Sigmoid colon (tissue), 7 donors: Measurements from ENCODE around the gene BCL6B. TPM values are rescaled to one million over a fixed set of nuclear protein-coding genes. Genes with fewer than 3 reads are reported as not detected.

Experiments
- DNase-seq: peaks from one replicate; pipeline ENCODE4 v3.0.0-alpha.2; 2019
- H3K27ac ChIP-seq, 4 donors: fragments of 200-600 bp; sonication (generic); one replicate each; pipeline ENCODE4 v1.5.1; 2016 to 2019; ENCODE audit warnings: mild to moderate bottlenecking in 1 of 4
- H3K27me3 ChIP-seq, 3 donors: fragments of 200-600 bp; sonication (generic); one replicate each; pipeline ENCODE4 v1.5.1; 2019; ENCODE audit warnings: mild to moderate bottlenecking in 1 of 3
- H3K36me3 ChIP-seq, 4 donors: fragments of 200-600 bp; sonication (generic); one replicate each; pipeline ENCODE4 v1.5.1; 2016 to 2019
- H3K4me1 ChIP-seq, 4 donors: fragments of 200-600 bp; sonication (generic); one replicate each; pipeline ENCODE4 v1.5.1; 2017 to 2019
- H3K4me3 ChIP-seq, 4 donors: fragments of 200-600 bp; sonication (generic); one replicate each; pipeline ENCODE4 v1.5.1; 2017 to 2019; ENCODE audit warnings: mild to moderate bottlenecking in 2 of 4, moderate library complexity in 1 of 4
- H3K9me3 ChIP-seq, 4 donors: fragments of 200-600 bp in 3 of 4; sonication (generic) in 3 of 4; one replicate each; pipeline versions ENCODE4 v1.5.1 to v1.6.1; 2013 to 2019
- EP300 ChIP-seq, 4 donors: sonication (generic); formaldehyde crosslinking; IDR thresholded peaks; one replicate each; pipeline ENCODE4 v1.6.1; 2017; ENCODE audit warnings: antibody characterized with exemption in 4 of 4
- POLR2A ChIP-seq, 2 donors: fragments of 450-650 bp; IDR thresholded peaks; one replicate each; pipeline ENCODE4 v1.6.1; 2016; ENCODE audit warnings: antibody characterized with exemption in 2 of 2, mild to moderate bottlenecking in 2 of 2, moderate library complexity in 2 of 2
- POLR2AphosphoS5 ChIP-seq, 4 donors: sonication (generic); formaldehyde crosslinking; IDR thresholded peaks; one replicate each; pipeline ENCODE4 v1.6.1; 2017; ENCODE audit warnings: antibody characterized with exemption in 4 of 4
- WGBS, 2 donors: extraction: QIAGEN DNeasy Blood & Tissue Kit; methylation state at CpG; one replicate each; pipeline ENCODE4 v1.1.7; 2013; 5-methylcytosine and 5-hydroxymethylcytosine counted together
- intact Hi-C: fragments of 100-400 bp; cut with DNase I; formaldehyde crosslinking; loops from one replicate; pipeline ENCODE4 v1.15.1; 2023
- polyA plus RNA-seq, 3 donors: library from polyadenylated mRNA; stranded (reverse); fragments of 200-250 nt; gene quantifications; one replicate each; pipeline ENCODE4 v1.2.3, GENCODE V29; 2013
- total RNA-seq, 4 donors: library from RNA; depleted of rRNA; stranded (reverse); fragments of >200 nt; gene quantifications; one replicate each; pipeline ENCODE4 v1.1.0, GENCODE V29; 2016
- TF ChIP-seq, protein P1 (sequence below), 4 experiments: fragments of 450-650 bp in 3 of 4; fragments of 200-600 bp in 1 of 4; IDR thresholded peaks; one replicate each; pipeline ENCODE4 v1.5.1; 2016 to 2019; ENCODE audit warnings: antibody characterized with exemption in 4 of 4, mild to moderate bottlenecking in 3 of 4, moderate library complexity in 2 of 4
- donor health status: healthy with polysubstance abuse.
- donor health status: Bipolar disorder and iron deficiency.
- donor health status: healthy.

The BCL6B gene
- total and polyA plus RNA-seq, 7 donors = 0.46 to 3.6 (median 2.6) TPM

DNA sequence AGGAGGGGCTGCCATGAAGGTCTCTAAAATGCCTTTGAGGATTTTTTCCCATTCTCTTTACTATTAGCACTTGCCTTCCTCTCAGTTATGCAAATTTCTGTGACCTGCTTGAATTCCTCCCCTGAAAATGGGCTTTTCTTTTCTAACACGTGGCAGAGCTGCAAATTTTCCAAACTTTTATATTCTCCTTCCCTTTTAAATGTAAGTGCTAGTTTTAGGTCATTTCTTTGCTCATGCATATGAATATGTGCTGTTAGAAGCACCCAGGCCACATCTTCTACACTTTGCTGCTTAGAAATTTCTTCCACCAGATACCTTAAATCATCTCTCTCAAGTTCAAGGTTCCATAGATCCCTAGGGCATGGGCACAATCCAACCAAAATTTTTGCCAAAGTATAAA is 45.4 kb downstream of the BCL6B start:
- DNase-seq = no peak
- no peak overlapping the region for H3K4me3 ChIP-seq
- no peaks in the 10 kb centered on the region for H3K36me3 ChIP-seq
- H3K9me3 ChIP-seq = no peaks in the 10 kb centered on the region
- 21 to 43% methylated on average over 1 of the region's 1 CpG for WGBS, 2 donors
- intact Hi-C loops = no loop called here
- TF ChIP-seq EP300 (IDR thresholded peaks at IDR 0.05) (no peak), POLR2A (IDR thresholded peaks at IDR 0.05) (no peak), POLR2AphosphoS5 (IDR thresholded peaks at IDR 0.05) (no peak)
- TF ChIP-seq, protein P1, sequence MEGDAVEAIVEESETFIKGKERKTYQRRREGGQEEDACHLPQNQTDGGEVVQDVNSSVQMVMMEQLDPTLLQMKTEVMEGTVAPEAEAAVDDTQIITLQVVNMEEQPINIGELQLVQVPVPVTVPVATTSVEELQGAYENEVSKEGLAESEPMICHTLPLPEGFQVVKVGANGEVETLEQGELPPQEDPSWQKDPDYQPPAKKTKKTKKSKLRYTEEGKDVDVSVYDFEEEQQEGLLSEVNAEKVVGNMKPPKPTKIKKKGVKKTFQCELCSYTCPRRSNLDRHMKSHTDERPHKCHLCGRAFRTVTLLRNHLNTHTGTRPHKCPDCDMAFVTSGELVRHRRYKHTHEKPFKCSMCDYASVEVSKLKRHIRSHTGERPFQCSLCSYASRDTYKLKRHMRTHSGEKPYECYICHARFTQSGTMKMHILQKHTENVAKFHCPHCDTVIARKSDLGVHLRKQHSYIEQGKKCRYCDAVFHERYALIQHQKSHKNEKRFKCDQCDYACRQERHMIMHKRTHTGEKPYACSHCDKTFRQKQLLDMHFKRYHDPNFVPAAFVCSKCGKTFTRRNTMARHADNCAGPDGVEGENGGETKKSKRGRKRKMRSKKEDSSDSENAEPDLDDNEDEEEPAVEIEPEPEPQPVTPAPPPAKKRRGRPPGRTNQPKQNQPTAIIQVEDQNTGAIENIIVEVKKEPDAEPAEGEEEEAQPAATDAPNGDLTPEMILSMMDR (IDR thresholded peaks at IDR 0.05) = no peak
- H3K4me1 ChIP-seq = no peaks in the 10 kb centered on the region
- no peaks in the 10 kb centered on the region for H3K27me3 ChIP-seq
- H3K27ac ChIP-seq = no peak overlapping the region

DNA sequence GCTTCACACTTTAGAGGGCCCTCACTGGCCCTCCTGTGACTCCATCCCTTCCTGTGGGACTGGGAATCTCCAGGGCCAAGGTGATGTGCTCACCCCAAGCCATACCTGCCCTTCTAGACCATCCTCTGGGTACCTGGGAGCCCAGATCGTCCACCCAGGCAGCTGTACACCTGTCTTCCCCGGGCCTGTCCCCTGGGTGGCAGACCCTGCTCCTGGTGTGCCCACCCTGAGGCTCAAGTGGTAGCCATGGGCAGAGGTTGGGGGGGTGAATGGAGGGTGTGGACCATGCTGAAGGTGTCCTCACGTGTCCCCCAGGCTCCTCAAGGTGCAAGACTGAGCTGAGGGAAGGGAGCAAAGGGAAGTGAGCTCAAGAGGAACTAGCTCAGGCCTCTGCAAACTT is 47.9 kb downstream of the BCL6B start:
- H3K4me1 ChIP-seq = no peaks in the 10 kb centered on the region
- no peak overlapping the region for H3K27ac ChIP-seq
- no peak for DNase-seq
- intact Hi-C loops = no loop called here
- no peak overlapping the region for H3K4me3 ChIP-seq
- H3K9me3 ChIP-seq = no peaks in the 10 kb centered on the region
- H3K36me3 ChIP-seq = no peaks in the 10 kb centered on the region
- no peak for TF ChIP-seq POLR2A (IDR thresholded peaks at IDR 0.05)
- no peak for TF ChIP-seq EP300 (IDR thresholded peaks at IDR 0.05)
- no peak for TF ChIP-seq POLR2AphosphoS5 (IDR thresholded peaks at IDR 0.05)
- 75 to 85% methylated on average over 3 of the region's 3 CpGs for WGBS, 2 donors
- no peaks in the 10 kb centered on the region for H3K27me3 ChIP-seq

DNA sequence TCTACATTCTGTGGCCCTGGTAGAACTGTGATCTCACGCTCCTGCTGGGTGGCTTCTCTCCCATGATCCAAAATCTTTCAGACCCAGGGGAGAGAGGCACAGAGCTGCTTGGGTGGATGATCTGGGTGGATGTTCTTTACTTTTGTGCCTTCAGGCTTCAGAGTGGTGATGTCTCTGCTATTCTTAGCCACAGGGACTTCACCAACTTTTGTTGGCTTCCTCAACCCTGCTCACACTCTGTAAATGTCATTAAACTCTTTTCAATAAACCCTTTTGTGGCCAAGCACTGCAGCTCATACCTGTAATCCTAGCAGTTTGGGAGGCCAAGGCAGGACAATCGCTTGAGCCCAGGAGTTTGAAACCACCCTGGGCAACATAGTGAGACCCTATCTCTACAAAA is 49.6 kb downstream of the BCL6B start:
- intact Hi-C loops = no loop called here
- no peak for TF ChIP-seq POLR2A (IDR thresholded peaks at IDR 0.05)
- no peak for TF ChIP-seq POLR2AphosphoS5 (IDR thresholded peaks at IDR 0.05)
- TF ChIP-seq EP300 (IDR thresholded peaks at IDR 0.05) = no peak
- TF ChIP-seq, protein P1 (IDR thresholded peaks at IDR 0.05) = no peak

DNA sequence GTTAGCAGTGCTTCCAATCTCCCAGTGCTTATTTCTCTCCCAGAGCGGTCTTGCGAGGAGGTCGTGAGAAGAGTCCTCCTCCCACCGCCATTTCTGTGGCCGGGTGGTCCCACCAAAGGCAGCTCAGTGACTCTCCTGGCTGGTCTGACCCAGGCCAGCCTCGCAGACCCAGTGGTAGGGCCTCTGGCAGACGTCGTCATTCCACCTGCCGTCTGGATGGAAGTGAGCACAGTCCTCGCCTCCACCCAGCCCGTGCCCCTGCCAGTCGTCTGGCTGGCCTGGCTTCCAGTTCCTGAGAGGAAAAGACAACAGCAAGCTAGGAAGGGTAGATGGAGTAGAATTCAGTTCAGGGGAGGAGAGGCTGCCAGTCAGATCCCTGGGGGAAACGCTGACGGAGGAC is 52.1 kb downstream of the BCL6B start:
- Histone ChIP-seq H3K4me3 (no peak overlapping the region), H3K27ac (no peak overlapping the region), H3K9me3 (no peaks in the 10 kb centered on the region), H3K27me3 (no peaks in the 10 kb centered on the region), H3K36me3 (no peaks in the 10 kb centered on the region), H3K4me1 (no peaks in the 10 kb centered on the region)
- TF ChIP-seq POLR2A (IDR thresholded peaks at IDR 0.05) (no peak), POLR2AphosphoS5 (IDR thresholded peaks at IDR 0.05) (no peak), EP300 (IDR thresholded peaks at IDR 0.05) (no peak)
- TF ChIP-seq, protein P1 (IDR thresholded peaks at IDR 0.05) = no peak
- intact Hi-C loops = no loop called here
- WGBS, 2 donors = 87 to 88% methylated on average over 14 of the region's 14 CpGs
- DNase-seq = no peak

More for the DNA sequence above, 49.6 kb downstream of the BCL6B start:
- Histone ChIP-seq H3K4me1 (no peaks in the 10 kb centered on the region), H3K36me3 (no peaks in the 10 kb centered on the region), H3K4me3 (no peak overlapping the region), H3K9me3 (no peaks in the 10 kb centered on the region), H3K27ac (no peak overlapping the region), H3K27me3 (no peaks in the 10 kb centered on the region)
- WGBS, 2 donors = 90 to 96% methylated on average over 2 of the region's 2 CpGs
- DNase-seq = no peak

DNA sequence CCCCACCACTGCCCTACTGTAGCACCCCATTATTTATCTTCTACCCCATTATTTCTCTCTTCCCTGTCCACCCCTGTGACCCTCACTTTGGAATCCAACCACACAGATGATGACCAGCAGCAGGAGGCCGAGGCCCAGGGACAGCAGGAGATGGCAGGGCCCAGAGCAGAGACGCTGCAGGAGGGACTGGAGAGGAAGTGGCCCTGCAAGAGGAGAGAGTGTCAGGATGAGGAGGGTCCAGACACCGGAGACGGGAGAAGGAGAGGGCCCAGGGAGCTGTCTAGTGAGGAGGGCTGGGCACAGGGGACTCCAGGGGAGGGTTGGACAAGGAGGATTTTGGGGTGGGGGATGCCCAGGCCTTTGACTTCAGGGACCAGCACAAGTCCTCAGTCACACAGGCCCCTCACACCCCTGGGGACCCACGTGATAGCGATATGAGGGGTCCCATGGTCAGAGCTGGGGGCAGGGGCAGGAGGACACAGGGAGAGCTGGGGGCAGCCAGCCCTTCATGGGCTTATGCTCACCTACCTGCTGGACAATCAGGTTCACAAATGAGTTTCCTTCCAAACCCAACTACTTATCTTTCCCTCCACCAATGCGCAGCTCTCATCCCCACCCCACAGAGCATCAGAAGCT is 55.2 kb downstream of the BCL6B start:
- Histone ChIP-seq H3K9me3 (no peaks in the 10 kb centered on the region), H3K27ac (no peak overlapping the region), H3K4me3 (peak overlapping the region in 1 of 4 donors; percentile 1), H3K36me3 (no peaks in the 10 kb centered on the region), H3K4me1 (no peaks in the 10 kb centered on the region), H3K27me3 (no peaks in the 10 kb centered on the region)
- WGBS, 2 donors = 87 to 92% methylated on average over 7 of the region's 7 CpGs
- TF ChIP-seq, protein P1 (IDR thresholded peaks at IDR 0.05) = no peak
- TF ChIP-seq EP300 (IDR thresholded peaks at IDR 0.05) = no peak
- intact Hi-C loops = no loop called here
- DNase-seq = no peak
